ENCODE results near the gene GCC2.
"Not testable (repeated sequence)": the region's sequence is repeated elsewhere in the genome, so short reads cannot be mapped to it uniquely, and the experiment has no call there.

GCC2 gene

GRCh38 chr2:108444941-108445840, 3.8 kb upstream of the GCC2 start:
- no peak for DNase-seq (ENCODE audit: low read depth in 2 of 2)

GRCh38 chr2:108446703-108447102, 2.3 kb upstream of the GCC2 start:
- DNase-seq (ENCODE audit: low read depth in 2 of 2) = no peak

- DNase-seq (ENCODE audit: low read depth in 2 of 2) = no peak
These were observed 894 bp upstream of the GCC2 start for GRCh38 chr2:108447947-108448677.

GRCh38 chr2:108449410-108450130, 564 bp downstream of the GCC2 start:
- DNase-seq (ENCODE audit: low read depth in 2 of 2) = no peak

GRCh38 chr2:108450863-108451262, 1.9 kb downstream of the GCC2 start:
- no peak for DNase-seq (ENCODE audit: low read depth in 2 of 2)

GRCh38 chr2:108451976-108452375, 3.0 kb downstream of the GCC2 start:
- DNase-seq (ENCODE audit: low read depth in 2 of 2) = no peak

- not testable (repeated sequence) for DNase-seq (ENCODE audit: low read depth in 2 of 2)
These were observed 4.5 kb downstream of the GCC2 start for GRCh38 chr2:108453530-108453929.

GRCh38 chr2:108454440-108454839, 5.4 kb downstream of the GCC2 start:
- DNase-seq (ENCODE audit: low read depth in 2 of 2) = no peak

- DNase-seq (ENCODE audit: low read depth in 2 of 2) = no peak
These were observed 6.6 kb downstream of the GCC2 start for GRCh38 chr2:108455571-108455970.

GRCh38 chr2:108458082-108458481, 9.1 kb downstream of the GCC2 start:
- no peak for DNase-seq (ENCODE audit: low read depth in 2 of 2)

- DNase-seq (ENCODE audit: low read depth in 2 of 2) = no peak
These were observed 10.4 kb downstream of the GCC2 start for GRCh38 chr2:108459441-108459840.

GRCh38 chr2:108460345-108461037, 11.5 kb downstream of the GCC2 start:
- DNase-seq (ENCODE audit: low read depth in 2 of 2) = no peak

- no peak for DNase-seq (ENCODE audit: low read depth in 2 of 2)
These were observed 28.1 kb downstream of the GCC2 start for GRCh38 chr2:108477099-108477498.

GRCh38 chr2:108485253-108485652, 36.2 kb downstream of the GCC2 start:
- no peak for DNase-seq (ENCODE audit: low read depth in 2 of 2)

GRCh38 chr2:108490506-108491122, 41.6 kb downstream of the GCC2 start:
- DNase-seq (ENCODE audit: low read depth in 2 of 2) = no peak

- DNase-seq (ENCODE audit: low read depth in 2 of 2) = no peak
These were observed 42.8 kb downstream of the GCC2 start for GRCh38 chr2:108491848-108492247.

GRCh38 chr2:108492364-108492763, 43.4 kb downstream of the GCC2 start:
- no peak for DNase-seq (ENCODE audit: low read depth in 2 of 2)

GRCh38 chr2:108496167-108496566, 47.2 kb downstream of the GCC2 start:
- DNase-seq (ENCODE audit: low read depth in 2 of 2) = not testable (repeated sequence)

- DNase-seq (ENCODE audit: low read depth in 2 of 2) = not testable (repeated sequence)
These were observed 58.6 kb downstream of the GCC2 start for GRCh38 chr2:108507620-108508019.

GRCh38 chr2:108512431-108512830, 63.4 kb downstream of the GCC2 start:
- not testable (repeated sequence) for DNase-seq (ENCODE audit: low read depth in 2 of 2)

GRCh38 chr2:108514478-108514877, 65.5 kb downstream of the GCC2 start:
- DNase-seq (ENCODE audit: low read depth in 2 of 2) = not testable (repeated sequence)

Data from stimulated activated CD4-positive, alpha-beta T cell treated with anti-CD3 and anti-CD28 coated beads, Interleukin-15, amount 100 ng/mL, for 48 hours (primary cell).